NAMALWA (cell line): ENCODE measurements around the gene DDC.
A peak's percentile ranks its signal among the peaks of the same experiment; 100 is the strongest.

Experiments used
- DNase-seq: peaks from one replicate; pipeline ENCODE4 v3.0.0-alpha.2; 2015; ENCODE audit warnings: low spot score

The DDC gene

DNA sequence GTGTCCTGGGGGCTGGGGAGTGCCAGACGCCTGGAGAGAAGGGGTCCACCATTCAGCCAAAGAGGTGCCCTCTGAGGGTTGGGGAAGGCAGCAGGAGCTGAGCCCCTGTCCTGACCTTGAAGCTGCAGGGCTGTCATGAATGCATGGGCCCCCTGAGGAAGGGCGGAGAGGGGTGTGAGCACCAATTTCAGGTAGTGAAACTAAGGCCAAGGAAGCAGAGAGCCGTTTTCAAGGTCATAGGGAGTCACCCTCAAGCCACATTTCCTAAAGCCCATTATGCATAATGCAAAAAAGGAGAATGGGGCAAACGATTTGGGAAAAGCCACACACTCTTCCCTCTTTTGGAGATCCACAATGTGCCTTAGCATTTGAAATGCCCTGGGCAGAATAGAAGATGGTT, 152.2 kb downstream of the DDC start:
- DNase-seq, result peak; percentile 55

DNA sequence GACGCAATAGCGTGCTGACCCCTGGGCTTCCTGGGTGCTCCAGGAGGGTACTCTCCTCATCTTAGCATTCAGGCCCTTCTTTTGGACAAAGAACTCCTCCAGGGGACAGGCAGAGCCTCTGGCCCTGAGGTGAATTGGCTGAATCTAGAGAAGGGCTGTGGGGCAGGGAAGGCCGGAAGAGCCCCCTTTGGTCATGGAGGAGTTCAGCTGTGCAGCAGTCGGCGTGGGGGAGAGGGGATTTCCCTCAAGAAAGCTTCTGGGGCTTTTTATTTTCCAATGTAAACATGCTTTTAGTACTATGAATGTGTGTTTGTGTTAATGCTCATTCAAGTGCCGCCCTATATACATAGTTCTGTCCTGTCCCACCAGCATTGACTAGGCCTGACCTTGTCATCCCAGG, 153.9 kb downstream of the DDC start:
- DNase-seq, result no peak

DNA sequence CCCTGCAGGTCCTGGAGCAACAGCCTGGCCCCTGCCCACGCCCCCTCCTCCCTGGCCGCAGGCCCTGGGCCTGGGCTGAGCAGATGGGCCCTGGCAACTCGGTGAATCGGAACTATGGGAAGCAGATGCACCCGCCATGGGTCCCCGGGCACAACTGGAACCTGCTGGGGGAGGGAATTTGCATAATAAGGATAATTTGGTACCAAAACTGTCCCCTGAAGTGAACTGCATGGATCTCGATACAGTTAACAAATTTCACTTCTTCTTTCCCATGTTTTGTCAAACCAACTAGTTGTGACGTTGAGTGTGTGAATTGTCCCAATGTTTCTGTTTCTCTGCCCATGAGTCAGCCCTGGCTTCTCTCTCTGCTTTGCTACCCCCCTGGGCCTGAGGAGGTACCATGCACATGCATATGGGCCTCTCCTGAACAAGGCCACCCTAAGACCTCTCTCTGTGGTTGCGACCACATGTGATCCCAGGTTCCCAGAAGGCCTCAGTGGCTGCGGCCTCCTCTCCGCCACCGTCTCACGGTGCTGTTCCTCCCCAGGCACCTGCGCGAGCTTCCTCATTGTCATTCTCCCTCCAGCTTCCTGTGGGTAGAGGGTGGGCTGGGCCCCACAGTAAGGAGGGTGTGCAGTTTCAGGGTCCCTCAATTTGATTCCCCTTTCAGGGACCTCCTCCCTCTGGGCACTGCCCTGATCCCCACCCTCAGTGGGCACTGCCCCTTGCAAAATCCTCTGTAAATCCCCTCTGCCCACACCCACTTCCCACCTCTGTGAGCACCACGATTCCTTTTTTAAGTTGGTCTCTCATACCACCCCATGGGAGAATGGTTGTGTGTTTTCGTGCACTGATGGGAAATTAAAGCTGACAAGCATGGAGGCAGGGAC, 155.1 kb downstream of the DDC start:
- DNase-seq, result peak; percentile 68
